Breast epithelium (tissue), 4 donors: ENCODE data around the gene SLC25A34. TPM values are rescaled to one million over a fixed set of nuclear protein-coding genes. Genes with fewer than 3 reads are reported as not detected.

ENCODE experiments used
- DNase-seq, 2 donors: peaks; one replicate each; pipeline ENCODE4 v3.0.0-alpha.2; 2019; ENCODE audit warnings: low spot score in 2 of 2
- H3K27ac ChIP-seq, 2 donors: fragments of 200-600 bp; sonication (generic) in 1 of 2; one replicate each; pipeline ENCODE4 v1.5.1; 2016 to 2019; ENCODE audit warnings: mild to moderate bottlenecking in 1 of 2
- H3K27me3 ChIP-seq, 2 donors: fragments of 200-600 bp; sonication (generic) in 1 of 2; one replicate each; pipeline versions ENCODE4 v1.5.1 to v1.6.0; 2017 to 2019; ENCODE audit warnings: control low read depth in 1 of 2, mild to moderate bottlenecking in 1 of 2
- H3K36me3 ChIP-seq: fragments of 200-600 bp; one replicate; pipeline ENCODE4 v1.5.1; 2019
- H3K4me1 ChIP-seq, 2 donors: fragments of 200-600 bp; sonication (generic); one replicate each; pipeline ENCODE4 v1.5.1; 2016 to 2019; ENCODE audit warnings: control low read depth in 1 of 2
- H3K4me3 ChIP-seq, 3 donors: fragments of 200-600 bp; sonication (generic); 1 replicate in 2 of 3; 2 replicates in 1 of 3; pipeline ENCODE4 v1.5.1; 2016 to 2019; ENCODE audit warnings: mild to moderate bottlenecking in 3 of 3, moderate library complexity in 2 of 3
- H3K9me3 ChIP-seq, 2 donors: fragments of 200-600 bp; sonication (generic) in 1 of 2; one replicate each; pipeline ENCODE4 v1.5.1; 2016 to 2019; ENCODE audit warnings: control low read depth in 1 of 2
- CTCF ChIP-seq, 3 donors: fragments of 450-650 bp; IDR thresholded peaks; one replicate each; pipeline ENCODE4 v1.5.1; 2016 to 2017; ENCODE audit warnings: antibody characterized with exemption in 3 of 3, mild to moderate bottlenecking in 3 of 3, moderate library complexity in 3 of 3
- POLR2A ChIP-seq: fragments of 450-650 bp; IDR thresholded peaks from one replicate; pipeline ENCODE4 v1.6.1; 2016; ENCODE audit warnings: antibody characterized with exemption, mild to moderate bottlenecking, moderate library complexity
- POLR2AphosphoS5 ChIP-seq, 3 donors: sonication (generic); formaldehyde crosslinking; IDR thresholded peaks; one replicate each; pipeline ENCODE4 v1.6.1; 2017; ENCODE audit warnings: antibody characterized with exemption in 3 of 3
- intact Hi-C: fragments of 100-400 bp; cut with DNase I; formaldehyde crosslinking; loops from one replicate; pipeline ENCODE4 v1.15.1; 2023; ENCODE audit warnings: low total_unique reads
- total RNA-seq, 3 donors: library from RNA; depleted of rRNA; stranded (reverse); fragments of >200 nt; gene quantifications; one replicate each; pipeline ENCODE4 v1.1.0, GENCODE V29; 2016

Gene SLC25A34
- total RNA-seq, 3 donors from 2014 or later, result 1.0 to 1.8 (median 1.3) TPM

GRCh38 chr1:15755646-15756040 is 19.6 kb downstream of the SLC25A34 start:
- no peak for TF ChIP-seq POLR2A
- no peak for TF ChIP-seq CTCF (IDR thresholded peaks at IDR 0.05)
- no peak for TF ChIP-seq POLR2AphosphoS5 (IDR thresholded peaks at IDR 0.05)
- Histone ChIP-seq H3K27ac (peak overlapping the region; percentile 80 to 93), H3K4me1 (peaks cover under 1 to 22% of the 10 kb centered on the region in 2 donors), H3K27me3 (no peaks in the 10 kb centered on the region), H3K4me3 (no peak overlapping the region), H3K36me3 (no peaks in the 10 kb centered on the region), H3K9me3 (no peaks in the 10 kb centered on the region)
- no peak for DNase-seq
- intact Hi-C loops, result no loop called here

- no peaks in the 10 kb centered on the region for H3K27me3 ChIP-seq
- peak overlapping the region in 2 of 3 donors; percentile 86 to 96 for H3K4me3 ChIP-seq
- intact Hi-C loops, result no loop called here
- TF ChIP-seq POLR2AphosphoS5 (IDR thresholded peaks at IDR 0.05) (peak in 2 of 3 donors; percentile 21 to 63), POLR2A (no peak)
- peak overlapping the region; percentile 80 to 93 for H3K27ac ChIP-seq
- peak; percentile 66 to 72 for DNase-seq
- no peaks in the 10 kb centered on the region for H3K36me3 ChIP-seq
- H3K4me1 ChIP-seq, result peaks cover 5 to 22% of the 10 kb centered on the region in 2 donors
- H3K9me3 ChIP-seq, result no peaks in the 10 kb centered on the region
These were observed 20.3 kb downstream of the SLC25A34 start for GRCh38 chr1:15756143-15757015.

- intact Hi-C loops, result no loop called here
- Histone ChIP-seq H3K27me3 (no peaks in the 10 kb centered on the region), H3K36me3 (no peaks in the 10 kb centered on the region), H3K27ac (peak overlapping the region; percentile 80 to 93), H3K9me3 (no peaks in the 10 kb centered on the region), H3K4me3 (peak overlapping the region in 2 of 3 donors; percentile 86 to 96), H3K4me1 (peaks cover 5 to 22% of the 10 kb centered on the region in 2 donors)
- DNase-seq, result no peak
- TF ChIP-seq CTCF (IDR thresholded peaks at IDR 0.05) (no peak), POLR2AphosphoS5 (IDR thresholded peaks at IDR 0.05) (no peak), POLR2A (no peak)
These were observed 21.0 kb downstream of the SLC25A34 start for GRCh38 chr1:15757016-15757543.

GRCh38 chr1:15757575-15758342 is 21.7 kb downstream of the SLC25A34 start:
- Histone ChIP-seq H3K9me3 (no peaks in the 10 kb centered on the region), H3K27ac (peak overlapping the region; percentile 80 to 93), H3K27me3 (no peaks in the 10 kb centered on the region), H3K4me1 (peaks cover 5 to 22% of the 10 kb centered on the region in 2 donors), H3K4me3 (peak overlapping the region; percentile 58 to 96 (median 86)), H3K36me3 (no peaks in the 10 kb centered on the region)
- no peak for DNase-seq
- TF ChIP-seq POLR2AphosphoS5 (IDR thresholded peaks at IDR 0.05) (no peak), POLR2A (no peak)
- intact Hi-C loops, result no loop called here

GRCh38 chr1:15758343-15758931 is 22.4 kb downstream of the SLC25A34 start, which contains the start of gene FBLIM1:
Gene FBLIM1 (plus strand): TSS chr1:15758795. CDS start chr1:15764984, 6,189 bp downstream.
- Histone ChIP-seq H3K9me3 (no peaks in the 10 kb centered on the region), H3K27me3 (no peaks in the 10 kb centered on the region), H3K36me3 (no peaks in the 10 kb centered on the region), H3K4me1 (peaks cover 5 to 22% of the 10 kb centered on the region in 2 donors), H3K4me3 (peak within 1 kb of the TSS; percentile 58 to 96 (median 86)), H3K27ac (peak within 1 kb of the TSS; percentile 80 to 93)
- TF ChIP-seq POLR2AphosphoS5 (IDR thresholded peaks at IDR 0.05), result no peak
- TF ChIP-seq POLR2A, result no peak
- no peak for TF ChIP-seq CTCF (IDR thresholded peaks at IDR 0.05)
- intact Hi-C loops, result no loop called here
- no peak for DNase-seq
